HTERT RPE-1 (cell line): ENCODE results near the gene C1orf21.

Experiments
- in situ Hi-C: fragments of 300-500 bp; cut with MboI; formaldehyde crosslinking; loops from 4 replicates; pipeline ENCODE4 v1.14.3; 2020; ENCODE audit warnings: low sequenced_read_pairs

The C1orf21 gene

DNA sequence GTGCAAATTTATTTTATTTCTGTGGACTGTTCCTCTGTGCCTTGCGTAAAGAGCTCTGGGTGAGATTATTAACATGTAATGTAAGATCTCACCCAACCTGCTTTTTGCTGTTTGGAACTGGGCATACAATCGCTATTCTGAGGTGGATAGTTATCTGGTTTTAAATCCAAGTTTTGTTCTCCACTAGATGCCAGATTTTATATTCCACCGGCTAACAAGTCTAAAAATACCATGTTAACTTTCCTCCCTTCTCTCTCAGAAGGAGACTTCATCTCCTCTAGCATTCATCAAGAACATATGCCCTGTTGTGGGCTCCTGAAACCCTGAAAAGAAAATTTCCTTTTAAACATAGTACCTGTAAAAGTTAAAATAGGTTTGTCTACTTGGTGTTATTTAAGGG is 56.4 kb downstream of the C1orf21 start:
- in situ Hi-C loops, result no loop called here

- in situ Hi-C loops, result no loop called here
Observed at GRCh38 chr1:184443624-184444023, 56.8 kb downstream of the C1orf21 start.

GRCh38 chr1:184445997-184446396 is 59.2 kb downstream of the C1orf21 start:
- in situ Hi-C loops, result no loop called here

GRCh38 chr1:184447651-184448185 is 60.9 kb downstream of the C1orf21 start:
- in situ Hi-C loops, result no loop called here

GRCh38 chr1:184449916-184450315 is 63.1 kb downstream of the C1orf21 start:
- in situ Hi-C loops, result no loop called here

- in situ Hi-C loops, result no loop called here
Observed at GRCh38 chr1:184455786-184456185, 69.0 kb downstream of the C1orf21 start.

DNA sequence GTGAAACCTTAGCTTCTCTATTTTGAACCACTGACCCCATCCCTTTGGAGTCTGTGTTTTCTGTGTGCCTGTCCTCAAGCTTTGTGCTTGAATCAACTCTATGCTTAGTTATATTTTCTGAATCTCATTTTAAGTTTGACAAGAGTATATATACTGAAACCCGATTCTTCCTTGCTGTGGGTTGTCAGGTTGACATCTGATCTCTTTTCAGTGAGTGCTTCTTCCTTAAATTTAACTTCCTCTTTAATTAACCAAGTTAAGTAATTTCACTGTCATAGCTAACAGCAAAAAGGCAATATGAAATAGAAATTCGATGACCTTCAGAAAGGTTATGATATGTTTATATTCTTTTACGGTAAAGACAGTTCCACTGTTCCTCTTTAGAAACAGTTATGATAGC is 69.4 kb downstream of the C1orf21 start:
- in situ Hi-C loops, result no loop called here

- in situ Hi-C loops, result no loop called here
Observed at GRCh38 chr1:184457500-184457899, 70.7 kb downstream of the C1orf21 start.

DNA sequence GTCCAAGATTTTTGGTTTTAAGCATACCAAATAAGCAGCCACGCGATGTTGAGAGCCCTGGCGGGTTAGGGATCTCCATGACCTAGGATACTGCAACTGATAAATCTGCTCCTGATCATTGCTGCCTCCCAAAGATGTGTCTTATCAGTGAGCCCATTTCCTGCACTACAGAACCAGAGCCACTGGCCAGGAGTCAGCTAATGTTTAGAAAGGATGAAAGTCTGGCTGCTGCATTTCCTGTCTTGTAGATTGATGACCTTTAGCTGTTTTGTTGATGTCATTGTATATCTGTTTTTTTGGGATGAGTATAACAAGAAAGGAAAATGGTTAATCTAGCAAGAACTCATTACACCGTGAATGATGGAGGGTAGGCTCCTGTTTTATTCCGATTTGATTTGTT is 74.5 kb downstream of the C1orf21 start:
- in situ Hi-C loops, result no loop called here

GRCh38 chr1:184462155-184462554 is 75.3 kb downstream of the C1orf21 start:
- in situ Hi-C loops, result no loop called here

- in situ Hi-C loops, result no loop called here
Observed at GRCh38 chr1:184462990-184463389, 76.2 kb downstream of the C1orf21 start.

- in situ Hi-C loops, result no loop called here
Observed at GRCh38 chr1:184463680-184464079, 76.9 kb downstream of the C1orf21 start.

- in situ Hi-C loops, result no loop called here
Observed at GRCh38 chr1:184464757-184465156, 77.9 kb downstream of the C1orf21 start.

DNA sequence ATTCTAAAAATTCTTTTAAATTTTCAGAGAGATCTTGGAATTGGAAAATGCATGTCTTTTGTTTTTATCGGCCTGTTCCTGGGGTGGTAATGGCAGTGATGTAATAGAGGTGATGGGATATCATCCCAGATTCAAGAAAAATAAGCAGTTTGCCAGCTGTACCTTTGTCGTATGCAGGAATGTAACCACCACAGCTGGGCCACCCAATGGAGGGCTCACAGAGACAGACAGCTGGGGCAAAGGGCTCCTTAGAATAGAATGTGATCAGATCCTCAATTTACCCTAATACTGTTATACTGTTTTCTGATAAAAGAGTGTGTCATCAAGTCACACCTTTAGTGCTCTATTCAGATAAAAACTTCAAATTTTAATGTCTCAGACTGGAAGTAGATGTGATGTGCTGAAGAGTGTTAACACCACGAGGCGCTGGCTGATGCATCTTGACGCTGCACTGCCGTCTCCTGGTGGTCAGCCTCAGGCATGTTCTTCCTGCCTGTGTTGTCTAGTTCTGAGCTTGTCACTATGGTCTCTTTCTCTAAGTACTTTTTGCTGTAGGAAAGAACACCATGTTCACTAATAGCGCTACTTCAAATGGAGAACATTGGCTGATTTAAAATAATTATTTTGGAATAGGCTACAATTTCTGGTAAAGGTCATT is 78.8 kb downstream of the C1orf21 start:
- in situ Hi-C loops, result no loop called here

- in situ Hi-C loops, result no loop called here
Observed at GRCh38 chr1:184467295-184467694, 80.5 kb downstream of the C1orf21 start.

GRCh38 chr1:184469396-184469795 is 82.6 kb downstream of the C1orf21 start:
- in situ Hi-C loops, result no loop called here

DNA sequence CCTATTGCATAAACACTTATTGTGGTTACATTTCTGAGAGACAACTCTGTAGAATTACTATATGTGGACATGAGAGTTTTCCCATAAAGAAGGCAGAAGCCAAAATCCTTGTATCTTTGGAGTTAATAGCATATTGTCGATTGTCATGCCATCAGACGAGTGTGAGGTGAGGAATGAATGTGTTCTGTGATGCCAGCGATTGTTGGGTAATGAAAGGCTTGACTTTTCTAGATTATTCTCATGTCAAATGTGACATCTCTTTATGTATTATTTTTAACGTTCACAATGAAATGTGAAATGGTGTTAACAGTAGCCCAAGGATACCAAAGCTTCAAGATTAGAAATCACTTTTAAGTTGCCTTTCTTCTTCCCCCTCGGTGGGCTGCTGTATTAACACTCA is 84.9 kb downstream of the C1orf21 start:
- in situ Hi-C loops, result no loop called here

- in situ Hi-C loops, result no loop called here
Observed at GRCh38 chr1:184472136-184472535, 85.3 kb downstream of the C1orf21 start.

DNA sequence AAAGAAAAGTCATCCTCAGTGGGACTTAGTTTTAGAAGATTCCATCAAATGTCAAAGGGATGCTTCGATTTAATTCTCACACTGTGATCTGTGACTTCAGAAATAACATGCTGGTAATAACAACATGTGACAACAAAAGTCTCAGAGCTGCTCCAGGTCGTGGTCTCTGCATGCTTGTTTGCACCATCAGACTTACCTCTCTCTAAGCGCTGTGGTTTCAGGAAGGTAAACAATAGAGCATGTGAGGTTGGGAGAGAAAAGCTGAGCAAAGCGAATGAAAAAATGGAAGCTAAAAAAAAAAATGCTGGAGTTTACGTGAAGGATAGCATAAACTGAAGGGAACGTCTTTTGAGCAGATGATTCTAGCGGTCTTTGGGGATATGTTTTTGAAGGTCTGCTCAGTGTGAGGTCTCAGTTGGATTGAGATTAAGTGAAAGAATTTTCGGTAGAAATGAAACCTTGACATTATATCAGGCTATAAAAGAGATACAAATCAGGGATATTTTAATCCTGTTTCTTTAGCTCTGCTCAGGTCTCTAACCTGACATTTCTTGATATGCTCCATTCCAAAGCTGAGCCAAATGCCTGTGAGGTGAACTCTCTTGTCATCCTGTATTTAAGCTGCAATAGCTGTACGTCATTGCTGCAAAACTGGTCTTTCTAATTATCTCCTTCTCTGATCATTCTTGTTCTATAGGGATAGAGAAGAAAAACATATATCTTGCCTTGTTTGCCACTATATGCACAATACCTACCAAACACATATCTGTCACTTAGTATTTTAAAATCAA is 86.5 kb downstream of the C1orf21 start:
- in situ Hi-C loops, result no loop called here

DNA sequence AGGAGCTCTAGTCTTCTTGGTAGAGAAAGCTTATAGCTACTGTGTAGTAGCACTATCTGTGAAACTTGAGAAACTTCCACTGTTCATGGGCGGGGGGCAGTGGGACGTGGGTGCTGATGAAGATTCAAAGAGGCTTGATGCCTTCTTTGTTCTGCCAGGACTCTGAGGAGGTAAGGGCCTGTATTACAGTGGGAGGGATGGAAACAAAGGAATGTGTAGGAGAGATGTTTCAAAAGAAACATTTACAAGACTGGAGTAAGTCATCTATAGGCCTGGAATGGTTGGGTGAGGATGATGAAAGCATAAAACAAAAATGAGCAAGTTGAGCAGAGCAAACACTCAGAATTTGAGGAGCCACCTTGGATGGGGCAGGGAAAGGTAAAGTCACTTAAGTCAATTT is 89.4 kb downstream of the C1orf21 start:
- in situ Hi-C loops, result no loop called here

DNA sequence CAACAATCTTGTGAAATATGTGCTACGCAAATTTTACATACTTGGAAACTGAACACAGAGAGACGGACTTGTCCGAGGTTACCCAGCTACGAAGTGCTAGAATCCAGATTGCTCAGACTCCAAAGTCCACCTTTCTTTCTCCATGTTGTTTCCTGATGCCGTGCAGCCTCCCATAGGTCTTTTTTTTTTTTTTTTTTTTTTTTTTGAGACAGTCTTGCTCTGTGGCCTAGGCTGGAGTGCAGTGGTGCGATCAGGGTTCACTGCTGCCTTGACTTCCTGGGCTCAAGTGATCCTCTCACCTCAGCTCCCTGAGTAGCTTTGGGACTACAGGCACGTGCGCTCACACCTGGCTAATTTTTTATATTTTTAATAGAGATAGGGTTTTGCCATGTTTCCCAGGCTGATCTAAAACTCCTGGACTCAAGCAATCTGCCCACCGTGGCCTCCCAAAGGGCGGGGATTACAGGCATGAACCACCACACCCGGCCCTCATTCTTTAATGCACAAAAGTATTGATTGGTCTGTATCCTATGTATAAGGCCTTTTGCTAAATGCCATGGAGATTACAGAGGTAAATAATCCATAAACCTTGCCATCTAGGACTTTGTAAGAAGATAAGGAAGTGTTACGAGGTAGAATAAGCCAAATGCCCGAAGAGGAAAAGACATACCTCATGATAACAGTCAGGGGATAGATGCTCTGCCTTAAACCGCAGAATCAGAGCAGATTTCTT is 92.8 kb downstream of the C1orf21 start:
- in situ Hi-C loops, result no loop called here

DNA sequence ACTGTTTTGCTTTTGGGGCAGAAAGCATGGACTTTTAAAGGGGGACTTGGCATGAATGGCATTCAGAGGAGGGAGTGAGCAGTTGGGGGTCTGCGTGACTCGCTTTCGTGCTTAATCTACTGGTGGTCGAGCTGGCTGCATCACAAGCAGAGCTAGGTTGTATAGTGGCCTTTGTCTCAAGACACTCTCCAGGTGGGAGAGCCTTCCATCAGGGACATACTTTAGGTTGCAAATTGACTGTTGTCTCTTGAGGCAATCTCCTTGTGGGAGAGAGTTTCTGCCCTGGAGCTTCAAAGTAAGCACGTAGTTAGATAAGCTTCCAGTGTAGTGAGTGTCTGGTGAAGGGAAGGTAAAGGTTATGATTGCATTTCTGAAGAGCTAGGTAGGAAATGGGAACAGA is 93.9 kb downstream of the C1orf21 start:
- in situ Hi-C loops, result no loop called here
